Hepatocyte (in vitro differentiated cells): ENCODE results near the gene OMD. TPM values are rescaled to one million over a fixed set of nuclear protein-coding genes. Genes with fewer than 3 reads are reported as not detected.
"Not testable (repeated sequence)": the region's sequence is repeated elsewhere in the genome, so short reads cannot be mapped to it uniquely, and the experiment has no call there.

Experiments
- DNase-seq: peaks from one replicate; pipeline ENCODE4 v3.0.0-alpha.2; 2016; ENCODE audit warnings: low spot score
- H2AFZ ChIP-seq: fragments of 200-600 bp; sonication (generic); 2 replicates; pipeline ENCODE4 v1.6.0; 2016; ENCODE audit warnings: antibody characterized with exemption, mild to moderate bottlenecking
- H3K27ac ChIP-seq: fragments of 200-600 bp; sonication (generic); 2 replicates; pipeline ENCODE4 v1.5.1; 2016; ENCODE audit warnings: mild to moderate bottlenecking
- H3K27me3 ChIP-seq: fragments of 200-600 bp; sonication (generic); 2 replicates; pipeline ENCODE4 v1.6.1; 2016
- H3K36me3 ChIP-seq: fragments of 200-600 bp; sonication (generic); replicated peaks from 2 replicates; pipeline ENCODE4 v1.5.1; 2016; ENCODE audit warnings: low read depth; ENCODE audit not compliant: insufficient read depth
- H3K4me1 ChIP-seq: fragments of 200-600 bp; sonication (generic); 2 replicates; pipeline ENCODE4 v1.5.1; 2016; ENCODE audit warnings: mild to moderate bottlenecking, moderate library complexity; ENCODE audit not compliant: insufficient read depth
- H3K4me2 ChIP-seq: fragments of 200-600 bp; sonication (generic); 2 replicates; pipeline ENCODE4 v1.6.0; 2016
- H3K4me3 ChIP-seq: fragments of 200-600 bp; sonication (generic); 2 replicates; pipeline ENCODE4 v1.5.1; 2016; ENCODE audit warnings: mild to moderate bottlenecking
- H3K79me2 ChIP-seq: fragments of 200-600 bp; sonication (generic); 2 replicates; pipeline ENCODE4 v1.6.0; 2017; ENCODE audit warnings: mild to moderate bottlenecking
- H3K9me2 ChIP-seq: fragments of 200-600 bp; sonication (generic); replicated peaks from 2 replicates; pipeline ENCODE4 v1.6.0; 2017; ENCODE audit warnings: mild to moderate bottlenecking; ENCODE audit not compliant: insufficient read depth
- H3K9me3 ChIP-seq: fragments of 200-600 bp; sonication (generic); 2 replicates; pipeline ENCODE4 v1.5.1; 2016; ENCODE audit warnings: low read depth, mild to moderate bottlenecking
- H4K20me1 ChIP-seq: fragments of 200-600 bp; sonication (generic); 2 replicates; pipeline ENCODE4 v1.6.0; 2016; ENCODE audit warnings: mild to moderate bottlenecking; ENCODE audit not compliant: insufficient read depth, poor library complexity, severe bottlenecking
- CTCF ChIP-seq: fragments of 200-600 bp; sonication (generic); IDR thresholded peaks from 2 replicates; pipeline ENCODE4 v1.5.1; 2016; ENCODE audit warnings: antibody characterized with exemption, mild to moderate bottlenecking; ENCODE audit not compliant: poor library complexity
- EZH2 ChIP-seq: fragments of 200-600 bp; sonication (generic); IDR thresholded peaks from 2 replicates; pipeline ENCODE4 v1.6.1; 2016; ENCODE audit warnings: antibody characterized with exemption, mild to moderate bottlenecking, borderline replicate concordance
- EZH2phosphoT487 ChIP-seq: fragments of 200-600 bp; sonication (generic); IDR thresholded peaks from one replicate; pipeline ENCODE4 v1.6.1; 2018; ENCODE audit warnings: antibody characterized with exemption, mild to moderate bottlenecking, low read depth, moderate library complexity; ENCODE audit not compliant: unreplicated experiment, severe bottlenecking
- WGBS: methylation state at CpG from one replicate; pipeline ENCODE4 v1.1.6; 2016; ENCODE audit warnings: low lambda C conversion rate; ENCODE audit errors: missing lambda C conversion rate; 5-methylcytosine and 5-hydroxymethylcytosine counted together
- polyA plus RNA-seq: library from polyadenylated mRNA; unstranded; fragments of >200 nt; fragmentation: Nextera tagmentation; extraction: Ambion mirVana; gene quantifications from 2 replicates; pipeline ENCODE4 v1.2.1, GENCODE V29; 2016
- total RNA-seq: library from RNA; depleted of rRNA; stranded (reverse); fragments of >200 nt; gene quantifications from 2 replicates; pipeline ENCODE4 v1.2.3, GENCODE V29; 2014

OMD gene
- total and polyA plus RNA-seq, 2 experiments from 2014 or later = 0.17 to 0.47 TPM

- Histone ChIP-seq H4K20me1 (no peaks in the 10 kb centered on the region), H2AFZ (no peak overlapping the region), H3K9me3 (no peaks in the 10 kb centered on the region), H3K36me3 (no peaks in the 10 kb centered on the region), H3K27ac (no peak overlapping the region), H3K4me2 (no peak overlapping the region), H3K27me3 (no peaks in the 10 kb centered on the region), H3K4me3 (no peak overlapping the region), H3K79me2 (no peaks in the 10 kb centered on the region), H3K9me2 (no peaks in the 10 kb centered on the region), H3K4me1 (peaks cover 8% of the 10 kb centered on the region)
- no peak for TF ChIP-seq CTCF
- TF ChIP-seq EZH2phosphoT487 = no peak
- TF ChIP-seq EZH2 = no peak
- whole genome bisulfite sequencing = 90% methylated on average over 2 of the region's 2 CpGs
- DNase-seq = no peak
Measured at GRCh38 chr9:92422611-92423338, 1.5 kb downstream of the OMD start.

- Histone ChIP-seq H3K4me2 (no peak overlapping the region), H3K79me2 (no peaks in the 10 kb centered on the region), H3K9me3 (no peaks in the 10 kb centered on the region), H3K36me3 (no peaks in the 10 kb centered on the region), H2AFZ (no peak overlapping the region), H3K27me3 (no peaks in the 10 kb centered on the region), H3K4me1 (peaks cover 3% of the 10 kb centered on the region), H3K4me3 (no peak overlapping the region), H4K20me1 (no peaks in the 10 kb centered on the region), H3K27ac (no peak overlapping the region), H3K9me2 (no peaks in the 10 kb centered on the region)
- no peak for DNase-seq
- TF ChIP-seq EZH2phosphoT487 = no peak
- TF ChIP-seq CTCF = no peak
- TF ChIP-seq EZH2 = no peak
- 91% methylated on average over 1 of the region's 1 CpG for WGBS
Measured at GRCh38 chr9:92414566-92414965, 9.7 kb downstream of the OMD start.

- H4K20me1 ChIP-seq, H3K4me2 ChIP-seq, H3K9me3 ChIP-seq, H3K27me3 ChIP-seq, H3K36me3 ChIP-seq, H3K4me3 ChIP-seq, H2AFZ ChIP-seq, DNase-seq, H3K79me2 ChIP-seq, H3K9me2 ChIP-seq: not testable (repeated sequence)
- Histone ChIP-seq H3K4me1 (peaks cover 11% of the 10 kb centered on the region), H3K27ac (peak overlapping the region; percentile 49)
- WGBS = 80% methylated on average over 4 of the region's 4 CpGs
Measured at GRCh38 chr9:92411157-92411556, 13.1 kb downstream of the OMD start.

- Histone ChIP-seq H3K9me3 (no peaks in the 10 kb centered on the region), H3K9me2 (no peaks in the 10 kb centered on the region), H3K4me1 (peaks cover 14% of the 10 kb centered on the region), H3K27me3 (no peaks in the 10 kb centered on the region), H3K36me3 (no peaks in the 10 kb centered on the region), H2AFZ (no peak overlapping the region), H3K4me3 (no peak overlapping the region), H4K20me1 (no peaks in the 10 kb centered on the region), H3K27ac (peak overlapping the region; percentile 60), H3K79me2 (no peaks in the 10 kb centered on the region), H3K4me2 (no peak overlapping the region)
- no peak for DNase-seq
- WGBS = 74% methylated on average over 2 of the region's 2 CpGs
- TF ChIP-seq CTCF = no peak
- TF ChIP-seq EZH2 = no peak
- TF ChIP-seq EZH2phosphoT487 = no peak
Measured at GRCh38 chr9:92408747-92409478, 15.4 kb downstream of the OMD start.
